ENCODE measurements around the gene TJP3.
"Not testable (repeated sequence)": the region's sequence is repeated elsewhere in the genome, so short reads cannot be mapped to it uniquely, and the experiment has no call there.

TJP3 gene

GRCh38 chr19:3750211-3750610, 42.0 kb downstream of the TJP3 start:
- TF ChIP-seq CTCF (conservative IDR thresholded peaks at IDR 0.05; ENCODE audit: low read depth, low read length): no peak
- H3K4me3 ChIP-seq (ENCODE audit: low read length): no peak overlapping the region
- DNase-seq (ENCODE audit: low read depth): no peak

GRCh38 chr19:3751236-3751635, 43.1 kb downstream of the TJP3 start:
- no peak for DNase-seq (ENCODE audit: low read depth)
- no peak overlapping the region for H3K4me3 ChIP-seq (ENCODE audit: low read length)
- no peak for TF ChIP-seq CTCF (conservative IDR thresholded peaks at IDR 0.05; ENCODE audit: low read depth, low read length)

- no peak for DNase-seq (ENCODE audit: low read depth)
- no peak overlapping the region for H3K4me3 ChIP-seq (ENCODE audit: low read length)
- TF ChIP-seq CTCF (conservative IDR thresholded peaks at IDR 0.05; ENCODE audit: low read depth, low read length): no peak
Measured at GRCh38 chr19:3752492-3752891, 44.3 kb downstream of the TJP3 start.

- no peak for DNase-seq (ENCODE audit: low read depth)
- no peak for TF ChIP-seq CTCF (conservative IDR thresholded peaks at IDR 0.05; ENCODE audit: low read depth, low read length)
- no peak overlapping the region for H3K4me3 ChIP-seq (ENCODE audit: low read length)
Measured at GRCh38 chr19:3753631-3754410, 45.6 kb downstream of the TJP3 start.

- not testable (repeated sequence) for H3K4me3 ChIP-seq (ENCODE audit: low read length); DNase-seq (ENCODE audit: low read depth)
Measured at GRCh38 chr19:3757705-3758104, 49.5 kb downstream of the TJP3 start.

GRCh38 chr19:3758297-3758696, 50.1 kb downstream of the TJP3 start:
- H3K4me3 ChIP-seq (ENCODE audit: low read length); DNase-seq (ENCODE audit: low read depth): not testable (repeated sequence)

- DNase-seq (ENCODE audit: low read depth): no peak
- H3K4me3 ChIP-seq (ENCODE audit: low read length): no peak overlapping the region
- TF ChIP-seq CTCF (conservative IDR thresholded peaks at IDR 0.05; ENCODE audit: low read depth, low read length): no peak
Measured at GRCh38 chr19:3759482-3760254, 51.5 kb downstream of the TJP3 start.

- peak overlapping the region; percentile 99 for H3K4me3 ChIP-seq (ENCODE audit: low read length)
- no peak for TF ChIP-seq CTCF (conservative IDR thresholded peaks at IDR 0.05; ENCODE audit: low read depth, low read length)
- DNase-seq (ENCODE audit: low read depth): no peak
Measured at GRCh38 chr19:3760871-3761361, 52.7 kb downstream of the TJP3 start.

Data from retinal pigment epithelial cell (primary cell).